ENCODE measurements around the gene CFAP251.

The CFAP251 gene

DNA sequence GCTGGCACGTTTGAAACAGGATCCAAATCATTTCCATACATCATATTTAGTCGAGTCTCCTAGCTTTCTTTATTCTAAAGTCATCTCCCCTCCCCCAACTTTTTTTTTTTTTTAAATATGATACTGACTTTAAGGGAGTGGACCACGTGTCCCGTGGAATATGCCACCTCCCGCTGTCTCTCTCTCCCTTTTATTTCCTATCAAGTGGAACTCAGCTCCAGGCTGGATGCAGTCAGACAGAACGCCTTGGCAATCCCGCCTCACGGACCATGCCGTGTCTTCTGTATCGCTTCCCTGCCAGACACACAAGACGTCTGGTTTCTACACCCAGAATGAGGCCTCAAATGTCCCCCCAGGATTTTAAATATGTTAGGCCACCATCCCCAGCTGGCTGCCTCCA lies 124.5 kb downstream of the CFAP251 start:
- Histone ChIP-seq H3K4me1 (ENCODE audit: insufficient read depth, poor library complexity, severe bottlenecking) (no peaks in the 10 kb centered on the region), H3K27ac (ENCODE audit: poor library complexity, severe bottlenecking) (no peak overlapping the region), H3K36me3 (ENCODE audit: low read depth) (peaks cover 48% of the 10 kb centered on the region), H3K4me3 (ENCODE audit: severe bottlenecking) (no peak overlapping the region), H3K9me3 (ENCODE audit: severe bottlenecking) (no peaks in the 10 kb centered on the region), H3K27me3 (ENCODE audit: insufficient read depth, poor library complexity, severe bottlenecking) (no peaks in the 10 kb centered on the region)
- TF ChIP-seq, protein P1, sequence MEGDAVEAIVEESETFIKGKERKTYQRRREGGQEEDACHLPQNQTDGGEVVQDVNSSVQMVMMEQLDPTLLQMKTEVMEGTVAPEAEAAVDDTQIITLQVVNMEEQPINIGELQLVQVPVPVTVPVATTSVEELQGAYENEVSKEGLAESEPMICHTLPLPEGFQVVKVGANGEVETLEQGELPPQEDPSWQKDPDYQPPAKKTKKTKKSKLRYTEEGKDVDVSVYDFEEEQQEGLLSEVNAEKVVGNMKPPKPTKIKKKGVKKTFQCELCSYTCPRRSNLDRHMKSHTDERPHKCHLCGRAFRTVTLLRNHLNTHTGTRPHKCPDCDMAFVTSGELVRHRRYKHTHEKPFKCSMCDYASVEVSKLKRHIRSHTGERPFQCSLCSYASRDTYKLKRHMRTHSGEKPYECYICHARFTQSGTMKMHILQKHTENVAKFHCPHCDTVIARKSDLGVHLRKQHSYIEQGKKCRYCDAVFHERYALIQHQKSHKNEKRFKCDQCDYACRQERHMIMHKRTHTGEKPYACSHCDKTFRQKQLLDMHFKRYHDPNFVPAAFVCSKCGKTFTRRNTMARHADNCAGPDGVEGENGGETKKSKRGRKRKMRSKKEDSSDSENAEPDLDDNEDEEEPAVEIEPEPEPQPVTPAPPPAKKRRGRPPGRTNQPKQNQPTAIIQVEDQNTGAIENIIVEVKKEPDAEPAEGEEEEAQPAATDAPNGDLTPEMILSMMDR (IDR thresholded peaks at IDR 0.05; ENCODE audit: poor library complexity, severe bottlenecking) = no peak
- DNase-seq (ENCODE audit: low spot score) (no peak), ATAC-seq (ENCODE audit: low read depth) (no peak)

DNA sequence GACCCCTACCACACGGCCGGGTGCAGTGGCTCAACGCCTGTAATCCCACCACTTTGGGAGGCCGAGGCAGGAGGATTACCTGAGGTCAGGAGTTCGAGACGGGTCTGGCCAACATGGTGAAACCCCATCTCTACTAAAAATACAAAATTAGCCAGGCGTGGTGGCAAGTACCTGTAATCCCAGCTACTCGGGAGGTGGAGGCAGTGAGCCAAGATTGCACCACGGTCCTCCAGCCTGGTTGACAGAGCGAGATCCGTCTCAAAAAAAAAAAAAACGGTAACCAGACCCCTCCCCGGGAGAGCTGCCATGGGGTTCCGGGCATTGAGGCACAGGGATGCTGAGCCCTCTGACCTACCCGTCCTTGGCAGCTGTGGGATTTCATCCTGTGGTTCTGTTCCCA lies 125.1 kb downstream of the CFAP251 start:
- no peak overlapping the region for H3K27ac ChIP-seq (ENCODE audit: poor library complexity, severe bottlenecking)
- no peaks in the 10 kb centered on the region for H3K9me3 ChIP-seq (ENCODE audit: severe bottlenecking)
- TF ChIP-seq, protein P1 (IDR thresholded peaks at IDR 0.05; ENCODE audit: poor library complexity, severe bottlenecking) = no peak
- H3K27me3 ChIP-seq (ENCODE audit: insufficient read depth, poor library complexity, severe bottlenecking) = no peaks in the 10 kb centered on the region
- no peak overlapping the region for H3K4me3 ChIP-seq (ENCODE audit: severe bottlenecking)
- peaks cover 47% of the 10 kb centered on the region for H3K36me3 ChIP-seq (ENCODE audit: low read depth)
- ATAC-seq (ENCODE audit: low read depth) (no peak), DNase-seq (ENCODE audit: low spot score) (no peak)
- H3K4me1 ChIP-seq (ENCODE audit: insufficient read depth, poor library complexity, severe bottlenecking) = no peaks in the 10 kb centered on the region

DNA sequence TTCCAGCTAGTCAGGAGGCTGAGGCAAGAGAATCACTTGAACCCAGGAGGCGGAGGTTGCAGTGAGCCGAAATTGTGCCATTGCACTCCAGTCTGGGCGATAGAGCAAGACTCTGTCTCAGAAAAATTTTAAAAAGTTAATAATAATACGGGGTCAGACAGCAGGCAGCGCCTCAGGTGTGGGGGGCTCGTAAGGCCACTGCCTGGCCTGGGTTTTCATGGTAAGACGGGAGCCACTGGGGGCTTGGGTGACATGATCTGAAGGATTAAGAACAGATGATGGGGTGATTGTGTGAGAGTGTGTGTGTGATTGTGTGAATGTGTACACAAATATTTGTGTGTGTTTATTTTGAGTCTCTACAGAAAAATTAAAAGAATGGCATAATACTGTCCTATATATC lies 126.9 kb downstream of the CFAP251 start:
- H3K4me1 ChIP-seq (ENCODE audit: insufficient read depth, poor library complexity, severe bottlenecking) = no peaks in the 10 kb centered on the region
- TF ChIP-seq, protein P1 (IDR thresholded peaks at IDR 0.05; ENCODE audit: poor library complexity, severe bottlenecking) = no peak
- ATAC-seq (ENCODE audit: low read depth) (no peak), DNase-seq (ENCODE audit: low spot score) (no peak)
- no peak overlapping the region for H3K27ac ChIP-seq (ENCODE audit: poor library complexity, severe bottlenecking)
- peaks cover 39% of the 10 kb centered on the region for H3K36me3 ChIP-seq (ENCODE audit: low read depth)
- no peaks in the 10 kb centered on the region for H3K9me3 ChIP-seq (ENCODE audit: severe bottlenecking)
- H3K27me3 ChIP-seq (ENCODE audit: insufficient read depth, poor library complexity, severe bottlenecking) = no peaks in the 10 kb centered on the region
- H3K4me3 ChIP-seq (ENCODE audit: severe bottlenecking) = no peak overlapping the region

DNA sequence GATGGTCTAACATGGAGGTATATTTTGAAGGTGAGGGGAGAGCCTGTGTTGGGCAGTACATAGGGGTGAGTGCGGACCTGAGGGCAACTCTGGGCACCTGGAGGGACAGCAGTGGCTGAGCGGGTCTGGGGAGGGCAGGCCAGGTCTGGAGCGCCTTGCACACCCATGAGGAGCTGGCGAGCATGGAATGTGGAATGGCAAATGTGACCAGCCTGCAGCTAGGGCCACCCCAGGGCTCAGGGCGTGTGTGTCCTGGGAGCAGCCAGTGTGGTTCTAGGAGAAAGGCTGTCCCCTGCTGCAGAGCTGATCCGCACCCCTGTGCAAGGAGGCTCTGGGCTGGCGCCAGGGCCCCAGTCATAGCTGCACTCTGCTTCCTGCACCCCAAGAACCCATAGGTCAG lies 127.8 kb downstream of the CFAP251 start:
- ATAC-seq (ENCODE audit: low read depth) (no peak), DNase-seq (ENCODE audit: low spot score) (no peak)
- no peaks in the 10 kb centered on the region for H3K4me1 ChIP-seq (ENCODE audit: insufficient read depth, poor library complexity, severe bottlenecking)
- peaks cover 36% of the 10 kb centered on the region for H3K36me3 ChIP-seq (ENCODE audit: low read depth)
- H3K27ac ChIP-seq (ENCODE audit: poor library complexity, severe bottlenecking) = no peak overlapping the region
- H3K4me3 ChIP-seq (ENCODE audit: severe bottlenecking) = no peak overlapping the region
- H3K9me3 ChIP-seq (ENCODE audit: severe bottlenecking) = no peaks in the 10 kb centered on the region
- TF ChIP-seq, protein P1 (IDR thresholded peaks at IDR 0.05; ENCODE audit: poor library complexity, severe bottlenecking) = no peak
- H3K27me3 ChIP-seq (ENCODE audit: insufficient read depth, poor library complexity, severe bottlenecking) = no peaks in the 10 kb centered on the region

DNA sequence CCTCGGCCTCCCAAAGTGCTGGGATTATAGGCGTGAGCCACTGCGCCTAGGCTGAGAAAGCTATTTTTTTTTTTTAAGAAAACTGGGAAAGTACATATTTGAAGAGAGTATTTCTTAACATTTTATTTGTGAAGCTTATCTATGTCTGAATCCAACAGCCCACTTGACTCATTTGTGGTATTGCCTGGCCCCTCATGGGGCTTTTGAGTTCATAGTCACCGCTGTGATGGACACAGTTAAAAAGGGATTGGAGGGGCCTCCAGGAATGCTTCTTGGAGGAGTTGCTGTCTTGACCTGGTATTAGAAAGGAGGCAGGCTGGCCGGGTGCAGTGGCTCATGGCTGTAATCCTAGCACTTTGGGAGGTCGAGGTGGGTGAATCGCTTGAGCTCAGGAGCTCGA lies 129.8 kb downstream of the CFAP251 start:
- TF ChIP-seq, protein P1 (IDR thresholded peaks at IDR 0.05; ENCODE audit: poor library complexity, severe bottlenecking) = no peak
- Histone ChIP-seq H3K27ac (ENCODE audit: poor library complexity, severe bottlenecking) (no peak overlapping the region), H3K27me3 (ENCODE audit: insufficient read depth, poor library complexity, severe bottlenecking) (no peaks in the 10 kb centered on the region), H3K4me3 (ENCODE audit: severe bottlenecking) (no peak overlapping the region), H3K4me1 (ENCODE audit: insufficient read depth, poor library complexity, severe bottlenecking) (no peaks in the 10 kb centered on the region), H3K9me3 (ENCODE audit: severe bottlenecking) (no peaks in the 10 kb centered on the region), H3K36me3 (ENCODE audit: low read depth) (peaks cover 32% of the 10 kb centered on the region)
- DNase-seq (ENCODE audit: low spot score) (no peak), ATAC-seq (ENCODE audit: low read depth) (no peak)
